K562 (cell line): ENCODE measurements around the gene UCHL5. TPM values are rescaled to one million over a fixed set of nuclear protein-coding genes. Genes with fewer than 3 reads are reported as not detected.

Experiments
- ARID3A ChIP-seq: IDR thresholded peaks from 2 replicates; pipeline ENCODE4 v1.6.1; 2012; ENCODE audit warnings: low read depth, low read length, improper control_type of control experiment, borderline replicate concordance
- BRD4 ChIP-seq: fragments of 200-600 bp; sonication (generic); IDR thresholded peaks from 2 replicates; pipeline ENCODE4 v1.6.1; 2017; ENCODE audit warnings: inconsistent platforms
- CHD2 ChIP-seq: IDR thresholded peaks from 2 replicates; pipeline ENCODE4 v1.6.1; 2011; ENCODE audit warnings: low read depth, low read length
- FUS ChIP-seq: fragments of 200-400 bp; formaldehyde crosslinking; optimal IDR thresholded peaks from 2 replicates; pipeline ENCODE3; 2017; ENCODE audit warnings: low read depth, low read length
- GTF3C2 ChIP-seq: IDR thresholded peaks from 3 replicates; pipeline ENCODE4 v1.6.1; 2011; ENCODE audit warnings: borderline replicate concordance, mild to moderate bottlenecking, moderate library complexity; ENCODE audit not compliant: insufficient read length; ENCODE audit errors: extremely low read depth
- HDGF ChIP-seq: fragments of 450-650 bp; IDR thresholded peaks from 2 replicates; pipeline ENCODE4 v1.6.1; 2016
- HMG20A ChIP-seq: fragments of 450-650 bp; formaldehyde crosslinking; conservative IDR thresholded peaks from 2 replicates; pipeline ENCODE4 v1.4.0; 2020; ENCODE audit warnings: mild to moderate bottlenecking, mixed read lengths
- LCOR ChIP-seq: sonication (generic); formaldehyde crosslinking; IDR thresholded peaks from 2 replicates; pipeline ENCODE4 v1.8.0; 2022; ENCODE audit warnings: mild to moderate bottlenecking, missing genetic modification reagents
- MTA3 ChIP-seq: fragments of 450-650 bp; formaldehyde crosslinking; IDR thresholded peaks from 2 replicates; pipeline ENCODE4 v1.6.1; 2017; ENCODE audit warnings: mild to moderate bottlenecking, borderline replicate concordance
- PYGO2 ChIP-seq: fragments of 450-650 bp; IDR thresholded peaks from 2 replicates; pipeline ENCODE4 v1.6.1; 2016; ENCODE audit warnings: mild to moderate bottlenecking, missing genetic modification characterization, moderate library complexity, missing compliant biosample characterization
- TAF15 ChIP-seq: fragments of 200-400 bp; formaldehyde crosslinking; IDR thresholded peaks from 2 replicates; pipeline ENCODE4 v1.6.1; 2017; ENCODE audit warnings: mild to moderate bottlenecking, low read depth, low read length, moderate library complexity
- TEAD1 ChIP-seq, 2 experiments: fragments of 450-650 bp in 1 of 2; sonication (generic) in 1 of 2; formaldehyde crosslinking; IDR thresholded peaks; 2 replicates each; pipeline versions ENCODE4 v1.4.0 to v1.8.0; 2020 to 2022; ENCODE audit warnings: mild to moderate bottlenecking in 2 of 2, missing genetic modification reagents in 1 of 2
- ZBTB34 ChIP-seq: fragments of 250-450 bp; sonication (Bioruptor Pico); IDR thresholded peaks from 2 replicates; pipeline ENCODE4 v1.8.0; 2021; ENCODE audit warnings: mild to moderate bottlenecking, moderate library complexity
- ZNF395 ChIP-seq: fragments of 200-800 bp; sonication (Bioruptor generic); IDR thresholded peaks from 2 replicates; pipeline ENCODE4 v1.6.1; 2017; ENCODE audit warnings: missing genetic modification characterization, missing compliant biosample characterization
- ZNF696 ChIP-seq: fragments of 250-450 bp; sonication (Bioruptor Pico); conservative IDR thresholded peaks from 2 replicates; pipeline ENCODE4 v1.4.0; 2020; ENCODE audit warnings: mild to moderate bottlenecking, moderate library complexity
- ZZZ3 ChIP-seq: fragments of 450-650 bp; IDR thresholded peaks from 2 replicates; pipeline ENCODE4 v1.6.1; 2016; ENCODE audit warnings: antibody characterized with exemption, mild to moderate bottlenecking, moderate library complexity
- polyA plus RNA-seq, 8 experiments: library from polyadenylated mRNA; depleted of rRNA in 4 of 8; stranded (reverse) in 5 of 8; unstranded in 3 of 8; fragments of >200 nt; fragmentation: Nextera tagmentation in 2 of 8; fragmentation: Illumina TruSeq in 1 of 8; extraction: Ambion mirVana in 2 of 8; extraction: Trizol in 1 of 8; gene quantifications; 2 replicates each; pipeline versions ENCODE4 v1.2.1 to v1.2.3, GENCODE V29; 2011 to 2014; ENCODE audit warnings: inconsistent platforms in 1 of 8, missing spikeins in 1 of 8
- total RNA-seq, 7 experiments: library from RNA; depleted of rRNA in 6 of 7; stranded (reverse); fragments of >200 nt in 6 of 7; fragmentation: Illumina TruSeq in 2 of 7; extraction: Trizol in 2 of 7; gene quantifications; 2 replicates each; pipeline versions ENCODE4 v1.2.1 to v1.2.3, GENCODE V29; 2011 to 2021; ENCODE audit warnings: low replicate concordance in 1 of 7
- TF ChIP-seq, protein P1 (sequence below): fragments of 250-450 bp; sonication (Bioruptor Pico); IDR thresholded peaks from 2 replicates; pipeline ENCODE4 v1.5.0; 2021

UCHL5 gene
- total and polyA plus RNA-seq, 9 of the 15 experiments (the other 6 are each of a cell fraction or from before 2014, with no cell fraction given): 61.0 to 206 (median 122) TPM

- TF ChIP-seq GTF3C2: no peak
- TF ChIP-seq ZNF395 (CRISPR knock-in tag): peak; percentile 90
- TF ChIP-seq ARID3A: no peak
- no peak for TF ChIP-seq ZNF696 (CRISPR knock-in tag)
- TF ChIP-seq FUS: no peak
- 0 out of 2 replicates have a peak, but pooled peaks have one; percentile 87 for TF ChIP-seq BRD4
- no peak for TF ChIP-seq ZZZ3
- TF ChIP-seq ZBTB34 (CRISPR knock-in tag): 0 out of 2 replicates have a peak, but pooled peaks have one; percentile 37
- 0 out of 4 replicates have a peak, but pooled peaks of 1 of the 2 experiments have one; percentile 60 for TF ChIP-seq TEAD1 (CRISPR knock-in tag; IDR thresholded peaks at IDR 0.05)
- no peak for TF ChIP-seq MTA3
- TF ChIP-seq TAF15: no peak
- no peak for TF ChIP-seq PYGO2 (tag)
- TF ChIP-seq, protein P1, sequence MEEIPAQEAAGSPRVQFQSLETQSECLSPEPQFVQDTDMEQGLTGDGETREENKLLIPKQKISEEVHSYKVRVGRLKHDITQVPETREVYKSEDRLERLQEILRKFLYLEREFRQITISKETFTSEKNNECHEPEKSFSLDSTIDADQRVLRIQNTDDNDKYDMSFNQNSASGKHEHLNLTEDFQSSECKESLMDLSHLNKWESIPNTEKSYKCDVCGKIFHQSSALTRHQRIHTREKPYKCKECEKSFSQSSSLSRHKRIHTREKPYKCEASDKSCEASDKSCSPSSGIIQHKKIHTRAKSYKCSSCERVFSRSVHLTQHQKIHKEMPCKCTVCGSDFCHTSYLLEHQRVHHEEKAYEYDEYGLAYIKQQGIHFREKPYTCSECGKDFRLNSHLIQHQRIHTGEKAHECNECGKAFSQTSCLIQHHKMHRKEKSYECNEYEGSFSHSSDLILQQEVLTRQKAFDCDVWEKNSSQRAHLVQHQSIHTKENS (CRISPR knock-in tag): no peak
- no peak for TF ChIP-seq HMG20A (CRISPR knock-in tag)
- peak; percentile 64; the same call in 1 of the 2 replicates for TF ChIP-seq LCOR
- TF ChIP-seq HDGF: 0 out of 2 replicates have a peak, but pooled peaks have one; percentile 20
- no peak for TF ChIP-seq CHD2
These were observed 455 bp downstream of the UCHL5 start (continued) for GRCh38 chr1:193058529-193059281.
